Bone marrow (tissue), 2 donors: ENCODE data around the gene WDR7.
A peak's percentile ranks its signal among the peaks of the same experiment; 100 is the strongest.

ENCODE experiments used
- DNase-seq, 2 donors: peaks; one replicate each; lab custom pipeline; 2025; lab: John Stamatoyannopoulos, UW

WDR7 gene

DNA sequence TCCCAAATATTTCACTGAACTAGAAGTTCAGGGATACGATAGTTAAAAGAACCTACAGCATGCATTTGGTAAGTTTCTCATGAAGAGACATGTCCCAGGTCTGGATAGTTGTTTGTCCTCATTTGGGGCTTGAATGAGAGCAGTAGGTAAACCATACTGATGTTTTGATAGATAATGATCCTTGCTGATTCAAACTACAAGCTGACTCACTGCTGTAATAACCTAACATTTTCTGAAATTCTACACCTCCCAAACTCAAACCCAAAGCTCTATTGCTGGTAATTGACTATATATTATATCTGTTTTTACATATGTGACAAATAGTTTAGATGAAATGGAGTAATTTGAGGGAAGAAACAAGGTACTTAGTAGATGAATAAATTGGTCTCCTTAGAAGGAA, 341.6 kb downstream of the WDR7 start:
- DNase-seq = no peak

DNA sequence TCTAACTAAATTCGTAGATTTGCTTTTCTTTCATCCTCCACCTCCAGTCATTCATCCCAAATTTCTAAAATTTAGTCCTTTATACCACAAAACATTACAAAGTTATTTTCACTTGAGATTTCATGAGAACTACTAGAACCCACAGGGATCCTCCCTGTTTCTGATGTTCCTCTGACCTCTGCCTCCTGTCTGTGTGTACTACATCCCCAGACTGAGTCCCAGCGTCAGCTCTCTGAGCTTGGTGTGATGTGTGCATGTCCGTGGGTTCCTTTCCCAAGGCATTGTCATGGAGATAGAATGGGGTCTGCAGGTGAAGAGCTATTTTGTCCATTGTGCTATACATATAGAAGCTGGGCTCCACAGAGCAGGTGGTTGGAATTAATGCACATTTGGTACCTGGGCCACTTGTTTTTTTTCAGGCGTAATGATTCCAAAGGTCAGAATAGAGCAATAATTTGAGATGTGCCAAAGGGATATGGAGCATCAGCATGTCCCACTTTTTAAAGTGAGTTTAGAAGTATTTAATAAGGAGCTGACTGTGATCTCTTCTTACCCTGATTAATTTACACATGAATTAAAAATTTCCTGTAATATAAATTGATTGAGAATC, 344.5 kb downstream of the WDR7 start:
- no peak for DNase-seq

DNA sequence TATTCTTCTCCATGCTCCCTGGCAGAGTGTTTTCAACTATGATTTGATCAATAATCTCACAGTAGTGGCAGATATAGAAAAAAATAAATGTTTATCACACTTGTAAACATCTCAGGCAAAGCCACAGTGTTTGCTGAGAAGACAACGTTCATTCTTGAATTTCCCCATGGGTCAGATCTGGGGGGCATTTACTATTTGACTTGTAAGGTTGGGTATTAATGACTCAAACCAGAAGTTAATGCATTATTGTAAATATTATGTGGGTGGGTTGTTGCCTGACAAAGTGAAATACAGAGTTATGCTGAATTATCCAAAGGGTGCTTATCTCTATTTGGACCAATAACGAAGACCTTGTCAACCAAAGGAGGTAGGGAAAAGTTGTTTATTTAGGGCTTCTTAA, 346.0 kb downstream of the WDR7 start:
- DNase-seq = no peak

DNA sequence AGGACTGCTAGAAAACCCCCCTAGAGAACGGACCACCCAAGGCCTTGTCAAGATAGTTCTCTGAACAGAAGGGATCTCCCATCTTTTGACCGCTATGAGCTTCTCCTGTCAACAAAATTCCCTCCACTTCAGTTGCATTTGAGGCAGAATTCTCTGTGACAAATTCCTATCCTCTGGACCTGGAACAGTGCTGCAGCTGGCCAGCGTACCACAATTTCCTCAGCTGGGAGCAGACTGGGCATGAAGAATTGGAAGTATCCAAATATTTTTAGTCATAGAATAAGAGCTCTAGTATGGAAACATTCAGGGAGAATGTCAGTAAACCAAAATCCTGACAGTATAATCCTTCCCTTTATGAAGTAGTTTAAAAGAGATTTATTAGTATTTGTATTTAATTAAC, 348.7 kb downstream of the WDR7 start:
- DNase-seq = no peak

DNA sequence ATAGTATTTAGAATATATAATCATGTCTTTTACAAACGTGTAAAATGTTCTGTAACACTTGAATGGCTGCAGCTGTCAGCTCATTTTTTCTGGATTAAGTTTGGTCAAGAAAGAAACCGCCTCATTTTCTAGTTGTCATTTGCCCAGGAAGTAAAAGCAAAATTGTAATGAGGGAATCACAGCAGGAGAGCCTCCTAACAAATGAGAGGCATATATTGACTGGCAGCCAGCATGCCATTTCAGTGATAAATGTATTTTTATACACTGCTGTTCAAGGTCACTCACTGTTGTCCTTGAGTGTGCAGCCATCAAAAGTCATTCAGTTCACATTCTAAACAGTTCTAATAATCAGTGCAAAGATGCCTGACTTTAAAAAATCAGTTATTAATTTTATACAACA, 351.5 kb downstream of the WDR7 start:
- no peak for DNase-seq

DNA sequence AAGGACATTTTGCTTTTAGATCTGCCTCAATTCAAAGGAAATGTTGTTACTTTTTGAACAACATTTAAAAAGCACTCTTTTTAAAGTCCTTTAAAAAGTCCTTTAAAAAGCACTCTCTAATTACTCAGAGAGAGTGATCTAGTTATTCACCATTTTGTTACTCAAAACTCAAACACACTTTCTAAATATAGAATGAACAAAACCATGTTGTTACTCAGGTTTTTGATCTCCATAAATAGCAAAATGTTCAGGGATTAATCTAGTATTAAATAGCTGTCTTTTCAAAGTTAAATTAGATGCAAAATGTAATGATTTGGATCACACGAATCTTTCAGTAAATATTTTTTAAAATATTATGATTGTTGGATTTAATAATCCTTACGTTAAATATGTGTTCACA, 352.2 kb downstream of the WDR7 start:
- no peak for DNase-seq

DNA sequence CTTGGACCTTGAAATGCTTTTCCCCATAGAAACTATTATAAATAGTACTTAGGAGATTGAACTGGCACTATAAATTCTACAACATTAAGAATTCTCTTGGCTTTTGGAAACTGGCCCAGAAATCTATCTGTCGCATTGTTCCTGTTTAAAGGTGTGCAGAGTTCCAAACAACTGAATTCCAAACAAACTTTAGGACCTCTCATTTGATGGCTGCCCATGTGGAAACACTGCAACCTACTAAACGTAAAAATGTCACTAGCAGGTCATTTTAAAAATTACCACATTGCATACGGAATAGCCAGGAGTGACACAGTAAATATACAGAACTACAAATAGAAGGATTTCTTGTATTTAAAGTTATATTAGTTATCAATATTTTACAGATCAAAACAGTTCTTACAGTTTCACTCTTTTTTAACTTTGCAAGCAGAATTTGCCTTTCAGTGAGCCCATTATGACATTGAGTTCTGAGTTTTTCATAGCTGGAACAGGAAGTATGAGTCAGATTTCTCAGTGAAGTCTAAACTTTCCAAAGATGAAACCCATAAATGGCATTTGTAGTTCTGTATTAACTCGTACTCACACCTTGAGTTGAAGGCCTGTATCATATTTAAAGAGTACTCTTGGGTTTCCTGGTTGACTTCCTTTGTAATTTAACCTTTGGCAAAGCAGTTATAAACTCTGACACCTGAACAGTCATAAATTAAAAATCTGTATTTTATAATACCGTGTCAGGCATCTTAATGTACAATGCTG, 353.4 kb downstream of the WDR7 start:
- DNase-seq = peak in 1 of 2 donors; percentile 70

DNA sequence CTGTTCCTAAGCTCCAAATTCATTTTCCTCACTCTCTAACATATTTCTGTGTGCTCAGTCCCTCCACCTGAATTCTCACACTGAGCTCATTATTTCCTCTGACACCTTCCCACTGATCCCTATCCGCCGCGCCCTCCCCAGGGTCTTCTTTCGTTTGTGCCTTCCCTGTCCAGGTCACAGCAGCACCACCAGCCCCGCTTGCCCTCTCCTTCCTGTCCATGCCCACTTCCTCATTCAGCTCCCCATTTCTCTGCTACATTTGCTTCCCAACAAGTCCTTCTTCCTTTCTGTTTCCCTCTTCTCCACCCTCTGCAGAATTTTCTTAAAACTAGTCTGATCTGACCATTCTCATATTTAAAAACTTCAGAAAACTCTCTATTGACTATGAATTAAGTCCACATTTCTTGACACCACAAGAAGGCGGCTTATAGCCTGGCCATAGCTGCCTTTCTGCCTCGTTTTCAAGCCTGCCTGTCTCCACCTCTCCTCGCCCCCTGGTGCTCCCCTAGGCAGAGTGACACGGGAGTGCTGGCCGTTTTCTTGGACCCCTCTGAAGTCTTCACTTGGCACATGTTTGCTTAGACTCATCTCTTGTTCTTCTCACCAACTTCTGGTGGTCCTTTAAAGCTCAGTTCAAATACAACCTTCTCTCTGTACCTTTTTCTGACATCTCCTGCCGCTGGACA, 357.0 kb downstream of the WDR7 start:
- DNase-seq = no peak

DNA sequence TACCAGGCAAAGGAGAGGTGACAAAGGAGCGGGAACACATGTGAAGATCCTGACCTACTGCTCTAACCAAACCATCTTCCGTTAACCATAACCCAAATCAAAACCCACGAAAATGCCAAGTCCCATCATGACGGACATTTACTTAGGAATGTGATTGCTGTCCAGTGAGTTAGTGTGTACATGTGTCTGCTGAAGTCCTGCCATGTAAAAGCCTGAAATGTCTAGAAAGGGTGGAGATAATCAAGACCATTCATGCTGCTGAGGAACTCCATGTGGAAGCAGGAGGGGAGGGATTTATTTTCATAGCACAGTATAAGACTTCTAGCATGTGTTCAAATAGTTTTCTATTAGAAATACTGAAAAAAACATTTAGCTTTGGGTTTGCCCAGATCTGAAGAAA, 358.7 kb downstream of the WDR7 start:
- DNase-seq = no peak

DNA sequence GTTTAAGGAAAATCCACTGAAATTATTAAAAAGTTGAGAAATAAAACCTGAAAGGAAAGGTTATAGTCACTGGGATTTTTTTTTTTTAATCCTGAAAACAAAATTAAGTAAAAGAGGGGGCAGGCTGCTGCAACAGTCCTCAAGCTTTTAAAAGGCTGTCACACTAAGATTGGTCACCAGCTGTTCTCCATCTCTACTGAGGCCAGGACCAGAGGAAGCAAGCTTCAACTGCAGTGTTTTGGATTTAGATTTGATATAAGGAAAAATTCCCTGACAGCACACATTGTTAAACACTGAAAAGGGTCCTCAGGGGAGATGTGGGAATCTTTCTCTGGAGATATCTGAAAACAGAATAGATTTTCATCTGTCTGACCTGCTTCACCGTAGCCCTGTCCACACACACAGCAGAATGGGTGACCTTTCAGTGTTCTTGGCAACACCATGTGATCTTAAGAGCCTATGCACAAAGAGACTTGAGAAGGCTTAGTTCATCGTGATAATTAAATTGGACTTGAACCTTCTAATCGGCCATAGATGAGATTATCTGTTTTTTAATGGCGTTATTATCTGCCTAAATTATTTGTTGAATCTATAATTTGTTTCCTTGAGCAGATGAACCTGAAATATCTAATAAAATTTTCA, 363.7 kb downstream of the WDR7 start:
- no peak for DNase-seq

DNA sequence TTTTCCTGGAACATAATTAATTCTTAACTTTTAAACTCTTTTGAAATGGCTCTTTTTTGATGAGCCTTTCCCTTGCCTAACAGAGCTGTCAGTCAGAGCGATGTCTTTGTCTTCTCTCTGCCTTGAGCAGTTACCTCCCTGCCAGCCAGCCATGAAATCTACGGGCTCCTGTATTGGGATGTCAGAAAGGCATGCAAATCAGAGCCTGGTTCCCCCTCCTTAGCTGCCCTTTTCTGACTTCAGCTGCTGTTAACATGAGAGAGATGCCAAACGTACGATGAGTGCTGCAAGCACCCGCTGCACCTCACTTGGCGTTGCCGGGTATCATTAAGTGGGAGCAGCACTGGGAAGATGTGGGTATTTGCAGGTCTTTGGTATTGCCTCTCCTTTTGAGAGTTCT, 364.3 kb downstream of the WDR7 start:
- no peak for DNase-seq

DNA sequence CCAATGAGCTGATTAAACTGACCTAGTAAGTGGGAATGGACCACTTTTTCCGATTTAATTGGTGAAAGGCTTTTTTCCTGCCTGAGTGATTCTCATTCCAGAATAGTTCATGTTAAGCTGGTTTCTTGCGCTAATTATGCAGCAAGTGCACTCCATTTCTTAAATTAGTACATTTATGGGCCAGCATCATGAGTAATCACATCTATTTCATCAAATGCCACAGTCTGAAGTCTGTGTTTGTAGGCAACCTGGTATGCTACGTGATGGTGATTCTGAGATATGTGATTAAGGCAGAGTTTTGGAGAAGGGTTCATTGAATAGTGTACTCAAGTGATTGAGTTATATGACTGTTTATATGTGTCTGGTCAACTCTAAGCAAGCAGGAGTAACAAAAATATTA, 367.7 kb downstream of the WDR7 start:
- DNase-seq = no peak

DNA sequence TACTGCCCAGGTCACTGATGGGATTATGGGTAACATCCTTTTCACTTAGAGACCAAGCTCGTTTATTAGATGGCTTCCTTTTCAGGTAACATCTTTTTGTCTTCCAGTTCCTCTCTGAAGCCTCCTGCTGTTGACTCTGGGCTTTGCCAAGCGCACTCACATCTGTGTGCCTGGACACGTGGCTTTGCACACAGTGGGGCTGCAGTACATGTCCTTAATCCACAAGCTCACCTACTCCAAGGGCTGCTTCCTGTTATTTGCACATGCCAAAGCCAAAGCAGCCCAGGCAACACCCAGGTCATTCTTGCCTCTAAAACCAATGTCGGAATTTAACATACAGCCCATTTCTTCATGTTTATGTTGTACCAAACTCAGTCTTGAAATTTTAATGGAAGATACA, 371.6 kb downstream of the WDR7 start:
- DNase-seq = no peak

DNA sequence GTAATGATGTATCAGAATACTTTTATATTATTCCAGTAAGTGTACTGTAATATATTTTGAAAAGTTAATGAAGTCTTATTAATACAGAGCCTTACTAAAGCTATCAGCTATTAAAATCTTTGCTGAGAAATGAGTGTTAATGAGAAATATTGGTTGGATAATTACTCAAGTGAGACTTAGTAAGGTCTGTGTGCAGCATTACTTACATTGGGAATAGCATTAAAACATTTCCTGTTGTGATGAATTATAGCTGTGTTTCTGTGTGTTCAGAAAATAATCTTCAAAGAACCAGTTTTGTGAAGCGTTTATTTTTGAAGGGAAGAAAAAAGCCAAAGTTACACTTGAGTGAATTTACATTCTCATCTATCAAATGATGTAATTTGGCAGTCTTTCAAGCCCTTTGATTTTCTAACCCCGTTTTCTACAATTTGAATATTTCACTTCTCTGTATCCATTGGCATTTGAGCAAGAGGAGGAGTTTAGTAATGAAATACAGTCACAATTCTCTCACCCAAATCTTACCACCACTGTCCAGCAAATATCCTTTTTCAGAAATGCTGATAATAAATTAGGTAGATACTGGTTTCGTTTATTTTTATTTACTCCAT, 372.2 kb downstream of the WDR7 start:
- no peak for DNase-seq

DNA sequence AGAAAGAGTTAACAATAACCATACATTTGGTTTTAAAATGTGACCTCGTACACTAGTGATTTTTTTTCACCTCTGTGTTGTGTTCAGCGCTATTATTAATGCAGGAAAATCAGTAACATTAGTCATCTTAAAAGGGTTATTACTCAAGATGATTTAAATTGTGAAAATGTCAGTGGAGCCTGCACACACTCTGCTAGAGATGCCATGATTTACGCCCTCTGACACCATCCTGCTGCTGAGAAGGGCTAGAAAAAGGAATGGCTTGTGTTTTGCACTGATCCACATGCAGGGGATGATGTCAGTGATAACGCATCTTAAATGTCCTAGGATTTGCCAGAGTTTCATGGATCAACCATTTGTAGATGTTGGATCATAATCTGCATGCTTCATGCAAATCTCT, 374.4 kb downstream of the WDR7 start:
- DNase-seq = no peak

DNA sequence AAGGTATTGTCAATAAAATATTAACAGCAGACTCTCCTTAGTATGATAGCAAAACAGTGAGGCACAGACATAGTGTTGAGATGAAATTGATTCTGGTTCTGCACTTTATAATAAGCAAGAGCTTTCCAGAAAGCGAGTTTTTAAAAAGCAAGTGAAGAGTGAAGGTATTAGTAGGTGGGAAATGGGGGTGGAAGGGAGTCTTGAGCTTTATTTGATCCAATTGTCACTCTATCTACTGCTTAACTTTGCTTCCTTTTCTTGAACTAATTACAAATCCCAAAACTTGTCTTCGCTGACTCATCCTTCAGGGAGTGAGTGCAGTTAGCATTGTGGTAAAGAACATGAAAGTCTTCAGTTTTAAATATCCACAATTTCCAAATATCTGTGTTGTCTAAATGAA, 375.2 kb downstream of the WDR7 start:
- DNase-seq = no peak

DNA sequence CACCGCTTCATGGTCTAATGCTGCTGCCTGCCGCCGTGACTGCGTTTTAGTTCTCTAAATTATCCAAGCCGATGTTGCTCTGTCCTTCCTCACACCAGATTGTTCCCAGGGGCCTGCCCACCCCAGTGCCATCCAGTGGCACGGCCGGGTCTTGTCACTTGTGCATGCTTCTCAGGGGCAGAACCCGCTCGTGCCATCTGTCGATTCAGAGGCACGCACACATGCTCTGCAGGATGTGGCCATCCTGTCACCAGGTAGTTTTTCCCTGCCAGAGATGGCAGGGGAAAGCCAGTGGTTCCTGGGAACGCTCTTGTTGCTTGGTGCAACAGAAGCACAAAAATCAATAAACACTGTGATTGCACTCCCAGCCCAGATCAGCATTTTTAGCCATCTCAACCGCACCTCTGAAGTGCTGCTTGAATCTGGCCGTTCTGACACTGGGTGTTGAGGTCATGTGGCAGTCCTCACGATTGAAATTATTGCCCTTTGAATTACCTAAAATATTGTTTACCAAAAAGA, 376.1 kb downstream of the WDR7 start:
- no peak for DNase-seq

DNA sequence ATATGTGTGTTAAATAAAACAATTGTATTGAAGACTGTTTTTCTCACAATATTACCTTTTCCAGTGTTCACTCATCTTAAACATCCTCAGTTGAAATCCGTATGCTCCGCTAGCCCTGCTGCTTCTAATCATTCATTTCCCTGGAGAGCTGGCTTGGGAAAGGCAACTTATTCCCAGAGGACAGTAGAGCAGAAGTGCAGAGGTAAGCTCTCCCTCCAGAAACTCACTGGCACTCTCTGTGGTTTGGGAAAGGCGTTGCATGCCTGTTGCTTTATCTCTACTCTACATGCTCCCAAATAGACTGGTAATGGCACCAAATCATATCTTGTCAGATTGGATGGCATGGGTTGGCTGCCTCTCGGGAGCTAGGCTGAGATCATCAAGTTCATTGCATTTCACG, 378.6 kb downstream of the WDR7 start:
- DNase-seq = no peak

DNA sequence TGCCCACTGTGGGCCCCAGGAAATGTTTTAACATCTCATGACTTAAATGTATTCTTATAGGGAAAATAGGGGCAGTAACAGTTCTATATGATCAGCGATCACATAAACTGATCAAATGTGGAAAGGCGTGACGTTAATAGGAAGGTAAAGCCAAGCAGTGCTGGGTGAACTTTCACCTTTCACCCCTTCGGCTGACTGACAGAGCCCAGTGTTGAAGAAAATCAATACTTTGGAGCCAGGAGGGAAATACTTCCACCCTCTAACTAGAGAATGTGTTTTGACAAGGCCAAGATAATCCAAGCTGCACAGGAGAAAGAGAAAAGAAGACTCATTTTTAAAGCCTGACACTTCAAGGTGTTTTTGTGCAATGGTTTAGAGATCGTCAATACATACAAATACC, 379.3 kb downstream of the WDR7 start:
- DNase-seq = no peak

DNA sequence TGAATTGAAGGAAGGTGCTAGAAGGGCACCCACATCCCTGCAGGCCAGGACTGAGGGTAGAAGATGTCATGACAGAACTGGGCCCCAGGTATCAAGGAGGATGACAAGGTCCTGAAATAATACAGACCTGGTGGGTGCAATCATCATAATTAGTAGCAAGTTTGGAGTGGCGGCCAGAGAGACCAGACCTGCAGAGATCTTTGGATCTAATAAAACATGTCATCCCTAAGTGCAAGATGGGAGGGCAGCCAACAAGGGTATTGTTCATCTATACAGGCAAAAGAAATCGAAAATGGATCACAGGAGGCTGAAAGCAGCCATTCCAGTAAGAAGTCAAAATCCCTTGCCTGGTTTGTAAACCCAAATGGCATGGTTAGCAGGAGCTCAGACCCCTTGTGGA, 384.4 kb downstream of the WDR7 start:
- no peak for DNase-seq

DNA sequence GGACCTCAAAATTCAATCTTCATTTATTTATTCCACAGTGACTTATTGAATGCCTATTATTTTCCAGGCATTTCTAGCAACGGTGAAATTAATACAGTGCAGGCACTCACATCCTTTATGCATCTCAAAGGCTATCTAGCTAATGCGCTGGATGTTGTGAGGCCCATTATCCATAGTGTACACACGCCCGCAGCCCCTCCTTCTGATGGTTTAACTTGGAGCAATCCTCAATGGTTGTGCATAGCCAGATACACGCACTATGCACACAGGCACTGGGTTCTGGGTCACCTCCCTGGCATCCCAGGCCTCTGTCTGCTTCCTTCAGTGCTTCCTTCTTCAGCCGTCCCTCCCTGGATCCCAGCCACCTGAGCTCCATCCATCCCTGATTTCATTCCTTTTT, 387.2 kb downstream of the WDR7 start:
- DNase-seq = no peak

DNA sequence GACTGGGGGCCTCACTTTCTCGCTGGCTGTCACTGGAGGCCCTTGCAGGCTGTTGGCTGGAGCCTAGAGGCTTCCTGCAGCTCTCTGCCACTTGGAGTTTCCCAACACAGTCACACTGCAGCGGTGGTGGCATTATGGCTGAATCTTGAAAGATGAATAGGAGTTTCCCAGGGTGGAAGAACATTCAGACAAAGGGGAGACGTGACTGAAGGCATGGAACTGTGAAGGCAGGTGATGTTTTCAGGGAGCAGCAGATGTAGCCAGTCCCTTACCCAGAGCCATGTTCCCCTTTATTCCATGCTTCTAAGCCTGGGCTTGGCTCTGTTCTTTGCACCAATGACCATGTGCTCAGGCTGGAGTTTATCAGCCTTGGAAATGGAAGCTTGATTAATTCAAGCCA, 389.0 kb downstream of the WDR7 start:
- DNase-seq = no peak
